HG03342 (cell line): Measurements from ENCODE around the gene CNTNAP2.

Experiments
- ATAC-seq: cut with Tn5 transposase; IDR thresholded peaks from one replicate; pipeline ENCODE4 v1.9.1; 2021; ENCODE audit warnings: mild to moderate bottlenecking, moderate library complexity; ENCODE audit not compliant: unreplicated experiment

The CNTNAP2 gene

GRCh38 chr7:147869456-147869855 is 1752.9 kb downstream of the CNTNAP2 start:
- no peak for ATAC-seq

- ATAC-seq = no peak
Measured at GRCh38 chr7:147878912-147879661, 1762.5 kb downstream of the CNTNAP2 start.

DNA sequence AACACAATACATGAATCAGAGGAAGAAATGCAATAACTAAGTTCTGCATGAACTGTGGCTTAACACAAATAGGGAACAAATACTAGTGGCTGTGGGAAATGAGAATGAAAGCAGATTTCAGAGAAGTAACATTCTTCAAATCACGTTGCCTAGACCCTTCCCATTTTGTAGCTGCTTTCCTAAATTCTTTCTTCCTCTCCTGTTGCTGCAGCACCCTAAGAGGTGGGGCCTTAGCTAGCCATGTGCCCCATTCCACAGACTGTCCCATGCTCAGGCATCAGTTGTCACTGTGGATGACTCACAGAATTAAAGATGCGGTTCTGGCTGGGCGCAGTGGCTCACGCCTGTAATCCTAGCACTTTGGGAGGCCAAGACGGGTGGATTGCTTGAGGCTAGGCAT is 1769.3 kb downstream of the CNTNAP2 start:
- ATAC-seq = no peak

- ATAC-seq = no peak
Measured at GRCh38 chr7:147894271-147894670, 1777.7 kb downstream of the CNTNAP2 start.

DNA sequence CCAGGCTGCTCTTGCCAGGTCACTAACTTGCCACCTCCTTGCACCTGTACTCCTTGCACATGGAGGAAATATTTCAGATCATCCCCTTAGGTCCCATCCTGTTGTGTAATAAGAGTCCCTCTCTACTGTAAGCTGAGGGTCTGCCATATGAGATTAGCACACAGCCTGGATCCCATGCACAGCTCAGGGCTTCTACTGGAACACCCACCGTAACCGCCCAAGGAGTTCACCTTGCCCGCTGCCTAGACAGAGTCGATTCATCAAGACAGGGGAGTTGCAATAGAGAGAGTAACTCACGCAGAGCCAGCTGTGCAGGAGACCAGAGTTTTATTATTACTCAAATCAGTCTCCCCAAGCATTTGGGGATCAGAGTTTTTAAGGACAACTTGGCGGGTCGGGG is 1779.5 kb downstream of the CNTNAP2 start:
- ATAC-seq = no peak

GRCh38 chr7:147903536-147904218 is 1787.1 kb downstream of the CNTNAP2 start:
- ATAC-seq = no peak

DNA sequence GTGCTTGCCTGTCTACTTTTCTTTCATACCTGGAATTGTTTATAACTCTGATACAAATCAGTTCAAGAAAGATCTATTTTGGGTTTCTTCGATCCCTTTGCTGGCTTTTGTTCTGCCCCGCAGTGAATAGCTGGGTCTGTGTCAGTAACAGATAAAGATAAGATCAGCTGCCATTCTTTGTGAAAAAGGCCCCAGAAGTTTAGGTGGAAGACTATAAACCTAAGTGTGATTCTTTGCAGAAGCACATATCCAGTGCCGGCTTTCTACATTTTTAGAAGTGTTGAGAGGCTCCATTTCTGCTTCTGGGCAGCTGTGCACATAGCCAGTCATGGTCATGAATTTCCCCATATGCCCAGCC is 1787.6 kb downstream of the CNTNAP2 start:
- ATAC-seq = no peak

- ATAC-seq = no peak
Measured at GRCh38 chr7:147909431-147910148, 1793.0 kb downstream of the CNTNAP2 start.

DNA sequence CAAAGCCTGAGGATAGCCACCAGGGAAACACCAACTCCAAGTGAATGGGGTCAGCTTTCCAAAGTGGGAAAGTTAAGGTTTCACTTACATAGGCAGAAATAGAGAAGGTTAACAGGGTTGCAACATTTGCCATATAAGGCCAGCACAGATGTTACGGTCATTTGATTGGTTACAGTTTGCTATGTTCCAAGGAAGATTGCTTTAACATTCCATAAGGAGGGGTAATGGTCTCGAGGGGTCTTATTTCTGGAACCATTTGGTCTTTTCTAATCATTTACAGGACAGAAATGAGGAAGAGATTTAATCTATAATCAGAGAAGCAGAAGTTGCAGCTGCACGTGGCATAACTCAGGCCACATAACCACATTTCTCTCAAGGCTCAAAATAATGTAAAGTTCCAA is 1794.6 kb downstream of the CNTNAP2 start:
- no peak for ATAC-seq

- ATAC-seq = no peak
Measured at GRCh38 chr7:147912291-147912690, 1795.7 kb downstream of the CNTNAP2 start.

GRCh38 chr7:147912946-147913638 is 1796.5 kb downstream of the CNTNAP2 start:
- ATAC-seq = no peak

DNA sequence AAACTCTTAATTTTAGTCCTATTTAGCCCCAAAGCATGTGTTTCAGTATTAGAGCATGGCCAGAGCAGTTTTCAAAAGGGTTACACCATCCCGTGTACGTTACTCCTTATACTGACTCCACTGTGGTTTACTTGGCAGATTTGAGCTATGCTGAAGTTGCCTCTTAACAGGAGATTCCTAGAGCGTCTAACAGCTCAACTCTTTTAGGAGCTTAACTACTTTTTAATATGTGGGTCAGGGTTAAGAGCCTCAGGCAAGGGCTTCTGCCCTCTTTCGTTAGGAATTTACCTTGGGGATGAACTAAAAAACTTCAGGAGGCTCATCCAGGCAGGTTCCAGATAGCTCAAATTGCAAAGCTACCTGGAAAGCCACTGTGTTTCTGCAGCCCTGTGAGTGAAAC is 1799.2 kb downstream of the CNTNAP2 start:
- no peak for ATAC-seq

DNA sequence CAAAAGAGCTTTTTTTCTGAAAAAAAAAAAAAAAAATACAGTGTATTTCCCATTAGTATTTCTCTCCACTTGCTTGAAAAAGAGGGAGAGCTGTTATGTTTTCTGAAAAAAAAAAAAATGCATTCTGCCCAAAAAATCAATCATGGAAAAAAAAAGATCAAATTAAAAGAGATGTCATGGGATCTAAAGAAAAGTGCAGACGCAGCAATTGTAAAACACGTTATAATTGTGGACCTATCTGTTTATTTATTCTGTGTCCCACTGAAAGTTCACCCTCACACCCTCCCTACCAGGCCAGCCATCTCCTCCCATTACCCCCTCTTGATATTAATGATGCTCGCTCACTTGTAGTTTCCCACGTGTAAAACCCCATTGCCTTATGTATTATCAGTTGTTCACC is 1800.0 kb downstream of the CNTNAP2 start:
- no peak for ATAC-seq

DNA sequence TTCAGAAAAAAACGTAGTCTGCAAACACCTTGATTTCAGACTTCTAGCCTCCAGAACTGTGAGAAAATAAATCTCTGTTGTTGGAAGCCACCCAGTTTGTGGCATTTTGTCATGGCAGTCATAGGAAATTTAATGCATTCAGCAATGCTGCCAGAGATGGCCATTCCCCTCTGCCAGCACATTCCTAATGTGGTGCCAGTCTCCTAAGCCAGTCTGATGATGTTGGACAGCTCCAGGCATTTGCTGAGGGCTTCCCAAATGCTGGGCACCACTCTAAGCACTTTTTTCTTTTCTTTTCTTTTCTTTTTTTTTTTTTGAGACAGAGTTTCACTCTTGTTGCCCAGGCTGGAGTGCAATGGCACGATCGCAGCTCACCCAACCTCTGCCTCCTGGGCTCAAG is 1807.2 kb downstream of the CNTNAP2 start:
- ATAC-seq = no peak

DNA sequence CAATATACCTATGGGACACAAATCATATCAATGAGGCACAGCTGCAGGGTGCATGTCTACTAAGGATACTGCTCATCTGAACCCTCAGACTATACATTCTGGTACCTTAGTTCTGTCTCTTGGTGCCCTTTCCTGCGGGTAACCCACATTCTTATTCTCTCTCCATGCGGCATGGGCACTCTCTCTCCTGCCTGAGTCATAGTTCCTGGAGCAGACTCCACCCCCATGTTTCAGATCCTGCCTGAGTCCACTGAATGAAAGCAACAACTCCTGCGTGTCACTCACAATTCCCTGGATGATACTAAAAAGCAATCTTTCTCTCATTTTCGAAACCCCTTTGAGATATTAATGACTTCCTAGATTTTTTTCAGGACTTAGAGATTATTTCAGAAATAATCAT is 1820.8 kb downstream of the CNTNAP2 start:
- ATAC-seq = no peak

- no peak for ATAC-seq
Measured at GRCh38 chr7:147941381-147941780, 1824.8 kb downstream of the CNTNAP2 start.

DNA sequence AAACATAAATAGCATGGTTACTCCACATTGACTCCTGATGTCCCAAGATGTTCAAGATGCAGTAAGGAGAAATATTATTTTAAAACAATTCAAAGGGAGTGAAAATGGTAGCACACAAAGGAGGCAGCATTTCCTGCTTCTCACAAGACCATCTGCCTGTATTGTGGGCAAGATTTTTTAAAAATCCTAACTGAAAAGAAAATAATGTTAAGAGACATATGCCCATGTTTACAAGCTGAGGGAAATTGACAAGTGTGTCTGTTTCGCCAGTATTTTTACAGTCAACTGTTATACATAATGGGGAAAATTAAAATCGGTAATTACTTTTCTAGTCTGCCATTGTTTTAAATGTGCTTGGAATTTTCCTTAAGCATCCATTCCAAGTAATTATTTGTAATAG is 1827.7 kb downstream of the CNTNAP2 start:
- no peak for ATAC-seq

- no peak for ATAC-seq
Measured at GRCh38 chr7:147952918-147953317, 1836.3 kb downstream of the CNTNAP2 start.

- ATAC-seq = no peak
Measured at GRCh38 chr7:147968046-147968610, 1851.5 kb downstream of the CNTNAP2 start.

- no peak for ATAC-seq
Measured at GRCh38 chr7:147971606-147972110, 1855.1 kb downstream of the CNTNAP2 start.

- no peak for ATAC-seq
Measured at GRCh38 chr7:147978201-147978600, 1861.6 kb downstream of the CNTNAP2 start.
